HepG2 (cell line): Measurements from ENCODE around the gene EMID1. TPM values are rescaled to one million over a fixed set of nuclear protein-coding genes. Genes with fewer than 3 reads are reported as not detected.

ENCODE experiments used
- ARID5B ChIP-seq: IDR thresholded peaks from 2 replicates; pipeline ENCODE4 v1.4.0; 2020; ENCODE audit warnings: mild to moderate bottlenecking, missing genetic modification reagents
- ASH2L ChIP-seq: fragments of 300-600, 200-600 bp; sonication (generic); IDR thresholded peaks from 2 replicates; pipeline ENCODE4 v1.7.0; 2017; ENCODE audit warnings: low read depth, mild to moderate bottlenecking, moderate library complexity, mixed read lengths, low read length; ENCODE audit not compliant: insufficient read length
- CEBPG ChIP-seq: IDR thresholded peaks from 2 replicates; pipeline ENCODE4 v1.6.1; 2016
- FOXA3 ChIP-seq: IDR thresholded peaks from 2 replicates; pipeline ENCODE4 v1.6.1; 2016; ENCODE audit warnings: missing genetic modification reagents, missing compliant biosample characterization
- GATAD2A ChIP-seq: IDR thresholded peaks from 2 replicates; pipeline ENCODE4 v1.6.1; 2016
- GTF2F1 ChIP-seq: fragments of 150-350 bp; IDR thresholded peaks from 2 replicates; pipeline ENCODE4 v1.6.1; 2014; ENCODE audit warnings: low read length
- NR2F6 ChIP-seq, 2 experiments: IDR thresholded peaks; 2 replicates each; pipeline ENCODE4 v1.6.1; 2016; ENCODE audit warnings: antibody characterized with exemption in 1 of 2, mild to moderate bottlenecking in 1 of 2
- PAF1 ChIP-seq: IDR thresholded peaks from 2 replicates; pipeline ENCODE4 v1.6.1; 2016; ENCODE audit warnings: missing genetic modification reagents, missing compliant biosample characterization
- RARA ChIP-seq: IDR thresholded peaks from 2 replicates; pipeline ENCODE4 v1.6.1; 2016; ENCODE audit warnings: missing genetic modification reagents, missing compliant biosample characterization
- SOX6 ChIP-seq, 2 experiments: fragments of 450-650 bp in 1 of 2; sonication (generic) in 1 of 2; formaldehyde crosslinking in 1 of 2; IDR thresholded peaks; 2 replicates each; pipeline versions ENCODE4 v1.4.0 to v1.6.1; 2017 to 2020; ENCODE audit warnings: antibody characterized with exemption in 1 of 2, mild to moderate bottlenecking in 1 of 2, missing genetic modification reagents in 1 of 2
- TEF ChIP-seq: sonication (generic); formaldehyde crosslinking; IDR thresholded peaks from 2 replicates; pipeline ENCODE4 v1.5.0; 2020; ENCODE audit warnings: missing genetic modification reagents
- TGIF2 ChIP-seq: IDR thresholded peaks from 2 replicates; pipeline ENCODE4 v1.6.1; 2016; ENCODE audit warnings: control low read depth, missing compliant biosample characterization
- ZNF737 ChIP-seq: sonication (generic); formaldehyde crosslinking; IDR thresholded peaks from 2 replicates; pipeline ENCODE4 v1.5.0; 2020; ENCODE audit warnings: missing genetic modification reagents, mild to moderate bottlenecking, borderline replicate concordance
- ZNF816 ChIP-seq: sonication (generic); formaldehyde crosslinking; IDR thresholded peaks from 2 replicates; pipeline ENCODE4 v1.8.0; 2022; ENCODE audit warnings: missing genetic modification reagents, mild to moderate bottlenecking, borderline replicate concordance
- ZNF891 ChIP-seq: sonication (generic); formaldehyde crosslinking; IDR thresholded peaks from 2 replicates; pipeline ENCODE4 v1.5.0; 2020; ENCODE audit warnings: mild to moderate bottlenecking, missing genetic modification reagents
- polyA plus RNA-seq, 8 experiments: library from polyadenylated mRNA; depleted of rRNA in 3 of 8; stranded (reverse) in 7 of 8; unstranded in 1 of 8; fragments of >200 nt; fragmentation: Illumina TruSeq in 4 of 8; extraction: Trizol in 4 of 8; gene quantifications; 2 replicates each; pipeline versions ENCODE4 v1.2.1 to v1.2.3, GENCODE V29; 2011 to 2016; ENCODE audit warnings: low read depth in 4 of 8, missing spikeins in 1 of 8, mixed read lengths in 1 of 8; ENCODE audit not compliant: insufficient read depth in 1 of 8
- total RNA-seq, 5 experiments: library from RNA; depleted of rRNA; stranded (reverse); fragments of >200 nt; fragmentation: Illumina TruSeq; extraction: Trizol; gene quantifications; 2 replicates each; pipeline ENCODE4 v1.2.3, GENCODE V29; 2016; ENCODE audit warnings: low read depth in 1 of 5
- TF ChIP-seq, protein P1 (sequence below): sonication (generic); formaldehyde crosslinking; IDR thresholded peaks from 2 replicates; pipeline ENCODE4 v1.5.0; 2020; ENCODE audit warnings: missing genetic modification reagents

EMID1 gene
- total and polyA plus RNA-seq, 2 of the 13 experiments (the other 11 are each of a cell fraction or from before 2014, with no cell fraction given) = 0.45 to 0.82 TPM

DNA sequence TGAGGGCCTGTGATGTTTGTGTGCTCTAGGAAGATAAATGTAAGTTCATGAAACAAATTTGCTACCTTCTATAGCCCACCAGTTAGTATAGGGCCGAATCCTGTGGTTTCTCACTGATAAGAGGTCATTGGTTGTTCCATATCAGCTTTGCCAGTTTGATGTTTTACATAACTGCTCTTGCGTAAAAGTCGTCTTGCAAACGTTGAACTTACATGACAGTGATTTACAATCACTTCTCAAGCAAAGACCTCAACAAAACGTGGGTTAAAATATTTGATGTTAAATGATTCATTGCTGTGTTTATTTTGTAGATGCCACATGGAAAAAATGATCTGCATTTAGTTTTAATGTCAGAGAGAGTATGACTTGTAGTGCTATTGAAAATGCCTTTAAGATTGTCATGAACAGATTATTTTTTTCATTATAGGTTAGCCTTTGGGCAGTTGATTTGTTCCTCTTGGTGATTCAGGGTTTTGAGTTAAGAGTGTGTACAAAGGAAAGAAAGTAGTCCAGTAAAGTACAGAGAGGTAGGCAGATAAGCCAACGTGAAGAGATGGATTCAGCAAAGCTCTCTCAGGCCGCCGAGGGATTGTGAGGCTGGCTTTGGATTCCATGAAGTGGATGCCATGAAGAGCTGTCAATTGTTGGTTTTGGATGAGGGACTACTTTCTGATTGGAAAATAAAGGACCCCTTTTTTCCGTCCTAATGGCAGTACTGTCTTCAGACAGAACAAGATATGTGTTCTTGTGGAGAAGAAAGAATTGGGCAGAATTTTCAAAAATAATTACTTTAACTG lies 65.0 kb downstream of the EMID1 start (continued):
- 0 out of 2 replicates have a peak, but pooled peaks have one; percentile 20 for TF ChIP-seq NR2F6 (IDR thresholded peaks at IDR 0.05)
- no peak for TF ChIP-seq NR2F6 (CRISPR knock-in tag; IDR thresholded peaks at IDR 0.05)
- TF ChIP-seq ZNF891 (CRISPR knock-in tag) = no peak
- peak; percentile 33; the same call in 1 of the 2 replicates for TF ChIP-seq ARID5B (CRISPR knock-in tag)
- TF ChIP-seq PAF1 = 0 out of 2 replicates have a peak, but pooled peaks have one; percentile 16
- TF ChIP-seq CEBPG (CRISPR knock-in tag) = peak; percentile 87
- TF ChIP-seq FOXA3 (CRISPR knock-in tag) = peak; percentile 21; the same call in 1 of the 2 replicates
- TF ChIP-seq, protein P1, sequence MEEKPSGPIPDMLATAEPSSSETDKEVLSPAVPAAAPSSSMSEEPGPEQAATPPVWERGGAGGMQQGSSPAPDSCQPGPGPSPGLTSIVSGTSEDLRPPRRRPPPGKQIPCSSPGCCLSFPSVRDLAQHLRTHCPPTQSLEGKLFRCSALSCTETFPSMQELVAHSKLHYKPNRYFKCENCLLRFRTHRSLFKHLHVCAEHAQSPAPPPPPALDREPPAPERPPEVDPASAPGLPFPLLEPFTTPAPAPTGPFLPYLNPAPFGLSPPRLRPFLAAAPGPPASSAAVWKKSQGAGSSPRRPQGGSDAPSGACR (CRISPR knock-in tag) = no peak
- TF ChIP-seq SOX6 (IDR thresholded peaks at IDR 0.05) = no peak
- TF ChIP-seq SOX6 (CRISPR knock-in tag; IDR thresholded peaks at IDR 0.05) = peak; percentile 18; the same call in 1 of the 2 replicates
- TF ChIP-seq ZNF816 (CRISPR knock-in tag) = no peak
- TF ChIP-seq TEF (CRISPR knock-in tag) = 0 out of 2 replicates have a peak, but pooled peaks have one; percentile 34
- no peak for TF ChIP-seq GTF2F1
- no peak for TF ChIP-seq ZNF737 (CRISPR knock-in tag)
- TF ChIP-seq ASH2L = peak; percentile 15
- TF ChIP-seq TGIF2 (CRISPR knock-in tag) = 0 out of 2 replicates have a peak, but pooled peaks have one; percentile 15
- TF ChIP-seq GATAD2A (CRISPR knock-in tag) = peak; percentile 50; the same call in 1 of the 2 replicates
- no peak for TF ChIP-seq RARA (CRISPR knock-in tag)
- TF ChIP-seq, all 625 proteins: peak for 22
